ENCODE measurements around the gene FKBP1A. TPM values are rescaled to one million over a fixed set of nuclear protein-coding genes. Genes with fewer than 3 reads are reported as not detected.

FKBP1A gene
- polyA plus RNA-seq, 1 of the 3 experiments (the other 2 are of a cell fraction), result 362 TPM

DNA sequence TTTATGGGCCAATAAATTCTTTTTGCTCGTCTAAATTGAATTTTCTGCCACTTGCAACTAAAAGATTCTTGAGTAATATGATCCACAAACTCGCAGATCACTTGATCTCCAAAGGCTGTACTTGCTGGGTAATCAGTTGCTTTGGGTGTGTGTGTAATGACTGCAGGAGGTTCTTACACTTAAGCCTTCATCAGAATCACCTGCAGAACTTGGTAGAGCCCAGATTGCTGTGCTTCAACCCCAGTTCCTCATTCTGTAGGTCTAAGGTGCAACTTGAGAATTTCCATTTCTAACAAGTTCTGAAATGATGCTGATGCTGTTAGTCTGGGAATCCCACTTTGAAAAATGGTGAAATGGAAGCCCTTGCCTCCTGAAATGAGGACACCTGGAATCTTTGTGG is 12.9 kb upstream of the FKBP1A start:
- no peak overlapping the region for H3K4me2 ChIP-seq
- peaks cover under 1% of the 10 kb centered on the region for H3F3A ChIP-seq (replicated peaks; ENCODE audit: insufficient read depth)
- no peaks in the 10 kb centered on the region for H3K36me3 ChIP-seq (replicated peaks in 1 of 2; ENCODE audit: control insufficient read depth in 1 of 2, insufficient read depth in 2 of 2, low read length in 1 of 2)
- TF ChIP-seq SIN3A (IDR thresholded peaks at IDR 0.05; ENCODE audit: borderline replicate concordance, low read depth, low read length) (no peak), CHD2 (IDR thresholded peaks at IDR 0.05; ENCODE audit: low read length, partially characterized antibody) (no peak), GATA2 (CRISPR knock-in tag; IDR thresholded peaks at IDR 0.05) (no peak), EZH2phosphoT487 (IDR thresholded peaks at IDR 0.05; ENCODE audit: borderline replicate concordance, low read depth) (no peak), TAF1 (IDR thresholded peaks at IDR 0.05; ENCODE audit: borderline replicate concordance, low read depth, low read length) (no peak), GABPA (IDR thresholded peaks at IDR 0.05; ENCODE audit: low read depth) (no peak), RCOR1 (IDR thresholded peaks at IDR 0.05; ENCODE audit: low read length) (no peak)
- TF ChIP-seq, protein P1, sequence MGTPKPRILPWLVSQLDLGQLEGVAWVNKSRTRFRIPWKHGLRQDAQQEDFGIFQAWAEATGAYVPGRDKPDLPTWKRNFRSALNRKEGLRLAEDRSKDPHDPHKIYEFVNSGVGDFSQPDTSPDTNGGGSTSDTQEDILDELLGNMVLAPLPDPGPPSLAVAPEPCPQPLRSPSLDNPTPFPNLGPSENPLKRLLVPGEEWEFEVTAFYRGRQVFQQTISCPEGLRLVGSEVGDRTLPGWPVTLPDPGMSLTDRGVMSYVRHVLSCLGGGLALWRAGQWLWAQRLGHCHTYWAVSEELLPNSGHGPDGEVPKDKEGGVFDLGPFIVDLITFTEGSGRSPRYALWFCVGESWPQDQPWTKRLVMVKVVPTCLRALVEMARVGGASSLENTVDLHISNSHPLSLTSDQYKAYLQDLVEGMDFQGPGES (IDR thresholded peaks at IDR 0.05; ENCODE audit: low read depth, low read length), result no peak
- H4K20me1 ChIP-seq (ENCODE audit: insufficient read depth), result no peaks in the 10 kb centered on the region
- H3K9me3 ChIP-seq, result no peaks in the 10 kb centered on the region
- POLR2A ChIA-PET, result no interaction called here
- DNase-seq, result no peak
- H3K79me2 ChIP-seq (ENCODE audit: insufficient read depth), result no peaks in the 10 kb centered on the region
- H2AFZ ChIP-seq (ENCODE audit: low read depth), result no peak overlapping the region
- 5% methylated on average over 2 of the region's 2 CpGs for WGBS (ENCODE audit: low lambda C conversion rate)
- H3K9ac ChIP-seq, result no peak overlapping the region
- no peaks in the 10 kb centered on the region for H3K4me1 ChIP-seq (ENCODE audit: control insufficient read depth in 1 of 2, insufficient read depth in 2 of 2, low read depth in 1 of 2, low read length in 1 of 2)
- CTCF ChIA-PET, result interaction anchor here (1.3 kb wide), 1 partner anchor 98 kb away, joined by 5 read pairs; no protein-coding TSS in a partner anchor
- no peaks in the 10 kb centered on the region for H3K9me2 ChIP-seq
- H3K4me3 ChIP-seq (ENCODE audit: low read depth in 2 of 2, low read length in 1 of 2), result no peak overlapping the region
- H3K27me3 ChIP-seq (ENCODE audit: insufficient read depth), result no peaks in the 10 kb centered on the region
- H3K27ac ChIP-seq (ENCODE audit: low read depth in 2 of 2, low read length in 1 of 2), result no peak overlapping the region

DNA sequence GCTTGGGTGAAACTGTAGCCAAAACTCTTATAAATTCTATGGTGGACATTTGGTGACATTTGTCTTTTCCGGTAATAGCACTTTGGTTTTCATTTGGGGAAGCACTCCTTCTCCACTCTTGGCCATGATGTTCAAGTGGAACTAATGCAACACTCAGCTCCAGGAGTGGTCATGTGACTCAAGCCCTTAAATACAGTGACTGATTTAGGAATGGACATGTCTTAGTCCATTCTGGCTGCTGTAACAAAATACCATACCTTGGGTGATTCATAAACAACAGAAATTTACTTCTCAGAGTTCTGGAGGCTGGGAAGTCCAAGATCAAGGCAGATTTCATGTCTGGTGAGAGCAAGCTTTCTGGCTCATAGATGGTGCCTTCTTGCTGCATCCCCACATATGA is 10.8 kb upstream of the FKBP1A start:
- Histone ChIP-seq H3K27ac (ENCODE audit: low read depth in 2 of 2, low read length in 1 of 2) (no peak overlapping the region), H3K27me3 (ENCODE audit: insufficient read depth) (no peaks in the 10 kb centered on the region), H3K4me2 (no peak overlapping the region), H3K4me1 (ENCODE audit: control insufficient read depth in 1 of 2, insufficient read depth in 2 of 2, low read depth in 1 of 2, low read length in 1 of 2) (peaks cover 7 to 10% of the 10 kb centered on the region in 2 experiments; a peak in 2 of 4 replicates), H3K9ac (no peak overlapping the region), H4K20me1 (ENCODE audit: insufficient read depth) (no peaks in the 10 kb centered on the region), H3K9me3 (no peaks in the 10 kb centered on the region), H3K4me3 (ENCODE audit: low read depth in 2 of 2, low read length in 1 of 2) (no peak overlapping the region), H3F3A (replicated peaks; ENCODE audit: insufficient read depth) (peaks cover 7% of the 10 kb centered on the region), H3K9me2 (no peaks in the 10 kb centered on the region), H2AFZ (ENCODE audit: low read depth) (no peak overlapping the region), H3K79me2 (ENCODE audit: insufficient read depth) (no peaks in the 10 kb centered on the region), H3K36me3 (replicated peaks in 1 of 2; ENCODE audit: control insufficient read depth in 1 of 2, insufficient read depth in 2 of 2, low read length in 1 of 2) (no peaks in the 10 kb centered on the region)
- DNase-seq, result no peak
- CTCF ChIA-PET, result interaction anchor here (1.6 kb wide), 1 partner anchor 64 kb away, joined by 6 read pairs; the partner anchor contains the start of gene NSFL1C
- POLR2A ChIA-PET, result no interaction called here
- no peak for TF ChIP-seq RXRA (IDR thresholded peaks at IDR 0.05; ENCODE audit: borderline replicate concordance, low read depth)
- no peak for TF ChIP-seq YY1 (IDR thresholded peaks at IDR 0.05; ENCODE audit: low read depth)
- no peak for TF ChIP-seq GATA2 (CRISPR knock-in tag; IDR thresholded peaks at IDR 0.05)
- TF ChIP-seq, protein P2, sequence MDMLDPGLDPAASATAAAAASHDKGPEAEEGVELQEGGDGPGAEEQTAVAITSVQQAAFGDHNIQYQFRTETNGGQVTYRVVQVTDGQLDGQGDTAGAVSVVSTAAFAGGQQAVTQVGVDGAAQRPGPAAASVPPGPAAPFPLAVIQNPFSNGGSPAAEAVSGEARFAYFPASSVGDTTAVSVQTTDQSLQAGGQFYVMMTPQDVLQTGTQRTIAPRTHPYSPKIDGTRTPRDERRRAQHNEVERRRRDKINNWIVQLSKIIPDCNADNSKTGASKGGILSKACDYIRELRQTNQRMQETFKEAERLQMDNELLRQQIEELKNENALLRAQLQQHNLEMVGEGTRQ (IDR thresholded peaks at IDR 0.05; ENCODE audit: borderline replicate concordance, low read depth, low read length), result no peak
- TF ChIP-seq, protein P3, sequence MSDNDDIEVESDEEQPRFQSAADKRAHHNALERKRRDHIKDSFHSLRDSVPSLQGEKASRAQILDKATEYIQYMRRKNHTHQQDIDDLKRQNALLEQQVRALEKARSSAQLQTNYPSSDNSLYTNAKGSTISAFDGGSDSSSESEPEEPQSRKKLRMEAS (IDR thresholded peaks at IDR 0.05; ENCODE audit: low read depth), result no peak
- no peak for TF ChIP-seq RFX5 (IDR thresholded peaks at IDR 0.05; ENCODE audit: low read length)
- no peak for TF ChIP-seq CHD2 (IDR thresholded peaks at IDR 0.05; ENCODE audit: low read length, partially characterized antibody)
- no peak for TF ChIP-seq RAD21 (IDR thresholded peaks at IDR 0.05; ENCODE audit: low read length)
- TF ChIP-seq TAF1 (IDR thresholded peaks at IDR 0.05; ENCODE audit: borderline replicate concordance, low read depth, low read length), result no peak
- TF ChIP-seq FOXM1 (IDR thresholded peaks at IDR 0.05; ENCODE audit: low read depth), result no peak
- TF ChIP-seq TCF12 (IDR thresholded peaks at IDR 0.05), result no peak
- TF ChIP-seq, protein P4, sequence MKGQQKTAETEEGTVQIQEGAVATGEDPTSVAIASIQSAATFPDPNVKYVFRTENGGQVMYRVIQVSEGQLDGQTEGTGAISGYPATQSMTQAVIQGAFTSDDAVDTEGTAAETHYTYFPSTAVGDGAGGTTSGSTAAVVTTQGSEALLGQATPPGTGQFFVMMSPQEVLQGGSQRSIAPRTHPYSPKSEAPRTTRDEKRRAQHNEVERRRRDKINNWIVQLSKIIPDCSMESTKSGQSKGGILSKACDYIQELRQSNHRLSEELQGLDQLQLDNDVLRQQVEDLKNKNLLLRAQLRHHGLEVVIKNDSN (IDR thresholded peaks at IDR 0.05; ENCODE audit: borderline replicate concordance, low read depth), result no peak
- no peak for TF ChIP-seq EP300 (IDR thresholded peaks at IDR 0.05; ENCODE audit: borderline replicate concordance in 1 of 2, low read depth in 1 of 2, low read length in 1 of 2)
- 86% methylated on average over 1 of the region's 1 CpG for WGBS (ENCODE audit: low lambda C conversion rate)

All from SK-N-SH (cell line).